ENCODE measurements around the gene CDH23. TPM values are rescaled to one million over a fixed set of nuclear protein-coding genes. Genes with fewer than 3 reads are reported as not detected.

The CDH23 gene
- total and polyA plus RNA-seq, 2 donors (not counting 1 experiment from before 2014, with no cell fraction given): 0.37 to 0.89 TPM

GRCh38 chr10:71436268-71437125, 39.8 kb downstream of the CDH23 start:
- Histone ChIP-seq H3K4me2 (replicated peaks; ENCODE audit: low read depth, low read length, poor library complexity, severe bottlenecking) (no peak overlapping the region), H3K4me3 (ENCODE audit: control extremely low read depth in 1 of 5, extremely low read depth in 1 of 5, insufficient read depth in 1 of 5, low read depth in 2 of 5, low read length in 4 of 5) (no peak overlapping the region), H3K27me3 (replicated peaks in 1 of 4; ENCODE audit: control extremely low read depth in 1 of 4, control insufficient read depth in 3 of 4, insufficient read depth in 4 of 4, low read length in 3 of 4) (no peaks in the 10 kb centered on the region), H3K4me1 (ENCODE audit: control insufficient read depth in 2 of 2, insufficient read depth in 2 of 2, low read length in 2 of 2) (no peaks in the 10 kb centered on the region), H3K27ac (ENCODE audit: low read length in 2 of 2) (no peak overlapping the region), H2AFZ (ENCODE audit: insufficient read depth, low read depth, low read length, poor library complexity, severe bottlenecking) (no peak overlapping the region), H3K36me3 (replicated peaks in 1 of 2; ENCODE audit: control extremely low read depth in 1 of 2, control insufficient read depth in 1 of 2, extremely low read depth in 1 of 2, insufficient read depth in 2 of 2, low read length in 1 of 2) (no peaks in the 10 kb centered on the region), H3K9ac (ENCODE audit: low read length) (no peak overlapping the region), H3K9me3 (ENCODE audit: control extremely low read depth in 1 of 3, control insufficient read depth in 2 of 3, insufficient read depth in 1 of 3, low read length in 2 of 3) (peaks cover 0 to 4% (median 0%) of the 10 kb centered on the region in 3 donors), H3K79me2 (ENCODE audit: control insufficient read depth, insufficient read depth, low read length) (no peaks in the 10 kb centered on the region), H4K20me1 (ENCODE audit: control insufficient read depth, insufficient read depth, low read length, poor library complexity, severe bottlenecking) (no peaks in the 10 kb centered on the region)
- ATAC-seq (ENCODE audit: low read depth): no peak
- POLR2A ChIA-PET: no interaction called here
- no peak for DNase-seq
- TF ChIP-seq EZH2 (IDR thresholded peaks at IDR 0.05; ENCODE audit: borderline replicate concordance, insufficient read depth, low read depth, low read length, poor library complexity, severe bottlenecking): no peak
- no peak for TF ChIP-seq CTCF (IDR thresholded peaks at IDR 0.05)
- H3K4me1 Mint-ChIP-seq: no peaks in the 10 kb centered on the region
- H3K4me3 Mint-ChIP-seq: no peak overlapping the region
- H3K27me3 Mint-ChIP-seq: peaks cover 12% of the 10 kb centered on the region
- intact Hi-C loops (cut with micrococcal nuclease): no loop called here
- CTCF ChIA-PET: interaction anchor here (0.6 kb wide), 1 partner anchor 9 kb away, joined by 3 read pairs; no protein-coding TSS in a partner anchor
- H3K27ac Mint-ChIP-seq: no peak overlapping the region
- WGBS (ENCODE audit: insufficient coverage): 89% methylated on average over 4 of the region's 11 CpGs
- H3K9me3 Mint-ChIP-seq (ENCODE audit: insufficient read depth): no peaks in the 10 kb centered on the region

GRCh38 chr10:71437537-71438092, 40.9 kb downstream of the CDH23 start:
- intact Hi-C loops (cut with micrococcal nuclease): no loop called here
- Histone ChIP-seq H3K79me2 (ENCODE audit: control insufficient read depth, insufficient read depth, low read length) (no peaks in the 10 kb centered on the region), H3K4me1 (ENCODE audit: control insufficient read depth in 2 of 2, insufficient read depth in 2 of 2, low read length in 2 of 2) (no peaks in the 10 kb centered on the region), H4K20me1 (ENCODE audit: control insufficient read depth, insufficient read depth, low read length, poor library complexity, severe bottlenecking) (no peaks in the 10 kb centered on the region), H3K36me3 (replicated peaks in 1 of 2; ENCODE audit: control extremely low read depth in 1 of 2, control insufficient read depth in 1 of 2, extremely low read depth in 1 of 2, insufficient read depth in 2 of 2, low read length in 1 of 2) (no peaks in the 10 kb centered on the region), H3K27me3 (replicated peaks in 1 of 4; ENCODE audit: control extremely low read depth in 1 of 4, control insufficient read depth in 3 of 4, insufficient read depth in 4 of 4, low read length in 3 of 4) (no peaks in the 10 kb centered on the region), H3K27ac (ENCODE audit: low read length in 2 of 2) (no peak overlapping the region), H3K9ac (ENCODE audit: low read length) (no peak overlapping the region), H3K4me2 (replicated peaks; ENCODE audit: low read depth, low read length, poor library complexity, severe bottlenecking) (no peak overlapping the region), H2AFZ (ENCODE audit: insufficient read depth, low read depth, low read length, poor library complexity, severe bottlenecking) (no peak overlapping the region), H3K9me3 (ENCODE audit: control extremely low read depth in 1 of 3, control insufficient read depth in 2 of 3, insufficient read depth in 1 of 3, low read length in 2 of 3) (no peaks in the 10 kb centered on the region), H3K4me3 (ENCODE audit: control extremely low read depth in 1 of 5, extremely low read depth in 1 of 5, insufficient read depth in 1 of 5, low read depth in 2 of 5, low read length in 4 of 5) (no peak overlapping the region)
- 100% methylated on average over 1 of the region's 4 CpGs for WGBS (ENCODE audit: insufficient coverage)
- Mint-ChIP-seq H3K4me1 (no peaks in the 10 kb centered on the region), H3K27me3 (peaks cover 8% of the 10 kb centered on the region), H3K9me3 (ENCODE audit: insufficient read depth) (no peaks in the 10 kb centered on the region), H3K4me3 (no peak overlapping the region), H3K27ac (no peak overlapping the region)
- DNase-seq (no peak), ATAC-seq (ENCODE audit: low read depth) (no peak)
- ChIA-PET POLR2A (no interaction called here), CTCF (no interaction called here)
- no peak for TF ChIP-seq EZH2 (IDR thresholded peaks at IDR 0.05; ENCODE audit: borderline replicate concordance, insufficient read depth, low read depth, low read length, poor library complexity, severe bottlenecking)
- no peak for TF ChIP-seq CTCF (IDR thresholded peaks at IDR 0.05)
